Right lobe of liver (tissue), 6 donors: Measurements from ENCODE around the gene ZNF320. TPM values are rescaled to one million over a fixed set of nuclear protein-coding genes. Genes with fewer than 3 reads are reported as not detected.
"Not testable (repeated sequence)": the region's sequence is repeated elsewhere in the genome, so short reads cannot be mapped to it uniquely, and the experiment has no call there.

Experiments
- ATAC-seq, 4 donors: fragments of 200-7000 bp; cut with Tn5 transposase; one replicate each; pipeline ENCODE4 v1.9.1; 2020; ENCODE audit warnings: mild to moderate bottlenecking in 4 of 4, moderate library complexity in 4 of 4
- DNase-seq, 3 donors: peaks; one replicate each; pipeline ENCODE4 v3.0.0-alpha.2; 2020
- H3K27ac ChIP-seq, 3 donors: fragments of 200-600 bp; one replicate each; pipeline ENCODE4 v1.8.0; 2022
- H3K27me3 ChIP-seq, 2 donors: fragments of 200-600 bp; one replicate each; pipeline ENCODE4 v1.8.0; 2022
- H3K36me3 ChIP-seq, 4 donors: fragments of 200-600 bp; sonication (generic) in 1 of 4; one replicate each; pipeline versions ENCODE4 v1.5.1 to v1.8.0; 2017 to 2022; ENCODE audit warnings: control low read depth in 1 of 4
- H3K4me1 ChIP-seq, 4 donors: fragments of 200-600 bp; sonication (generic) in 1 of 4; one replicate each; pipeline versions ENCODE4 v1.5.1 to v1.8.0; 2017 to 2022; ENCODE audit warnings: control low read depth in 1 of 4
- H3K4me3 ChIP-seq, 3 donors: fragments of 200-600 bp; one replicate each; pipeline ENCODE4 v1.8.0; 2022
- H3K9me3 ChIP-seq, 4 donors: fragments of 200-600 bp; sonication (generic) in 1 of 4; one replicate each; pipeline versions ENCODE4 v1.5.1 to v1.8.0; 2017 to 2022; ENCODE audit warnings: control low read depth in 1 of 4
- POLR2A ChIP-seq: fragments of 450-650 bp; IDR thresholded peaks from one replicate; pipeline ENCODE4 v1.6.1; 2017; ENCODE audit warnings: antibody characterized with exemption, mild to moderate bottlenecking
- WGBS: methylation state at CpG from one replicate; pipeline ENCODE4 v1.1.6; 2018; ENCODE audit warnings: low coverage, low lambda C conversion rate; ENCODE audit not compliant: insufficient coverage; ENCODE audit errors: missing lambda C conversion rate; 5-methylcytosine and 5-hydroxymethylcytosine counted together
- intact Hi-C, 2 donors: fragments of 100-400 bp; cut with DNase I; formaldehyde crosslinking; loops; one replicate each; pipeline versions ENCODE4 v1.11.2 to v1.14.1; 2022
- total RNA-seq, 6 experiments: library from RNA; depleted of rRNA in 2 of 6; stranded (reverse); fragments of >200 nt in 2 of 6; fragmentation: NEBNext Ultra II Directional in 3 of 6; extraction: Animal tissue kit (Norgen Biotek cat#: 25700) in 3 of 6; gene quantifications; one replicate each; pipeline versions ENCODE4 v1.1.0 to v1.2.4, GENCODE V29; 2016 to 2023
- TF ChIP-seq, protein P1 (sequence below), 4 donors: fragments of 200-600 bp in 3 of 4; fragments of 450-650 bp in 1 of 4; IDR thresholded peaks; one replicate each; pipeline versions ENCODE4 v1.5.1 to v1.8.0; 2016 to 2022; ENCODE audit warnings: antibody characterized with exemption in 4 of 4, mild to moderate bottlenecking in 2 of 4
- donor health status: DM: no; HTN: yes; CAD: no.
- donor health status: DM: no; HTN: no; CAD: no.
- donor health status: DM: no; HTN: no; CAD: no.
- donor health status: DM: no; HTN: yes; CAD: no.
- donor health status: DM: no; HTN: yes; CAD: no.

Gene ZNF320
- total RNA-seq, 6 experiments from 2014 or later: 0.68 to 5.0 (median 1.1) TPM; not detected in 1

DNA sequence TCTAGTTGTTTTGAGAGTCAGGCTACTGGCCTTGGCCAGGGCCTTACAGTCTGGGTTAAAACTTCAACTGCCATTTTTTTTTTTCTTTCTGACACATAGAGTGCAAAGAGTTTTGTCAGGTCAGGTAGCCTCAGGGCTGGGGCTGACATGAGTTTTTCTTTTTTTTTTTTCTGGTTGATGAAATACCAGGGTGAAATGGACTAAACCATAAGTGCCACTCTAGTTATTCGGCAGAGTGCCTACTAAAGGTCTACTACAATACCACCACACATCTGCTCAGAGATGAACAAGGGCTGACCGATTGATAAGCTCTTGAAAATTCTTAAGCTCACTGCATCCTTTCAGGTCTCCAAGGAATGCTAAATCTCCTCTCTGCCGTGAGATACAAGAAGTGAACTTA, 4.4 kb upstream of the ZNF320 start:
- Histone ChIP-seq H3K36me3 (no peaks in the 10 kb centered on the region), H3K27me3 (no peaks in the 10 kb centered on the region), H3K4me1 (no peaks in the 10 kb centered on the region), H3K4me3 (no peak overlapping the region), H3K9me3 (peaks cover 0 to 6% (median 0%) of the 10 kb centered on the region in 4 donors), H3K27ac (no peak overlapping the region)
- DNase-seq (no peak), ATAC-seq (no peak)
- intact Hi-C loops: no loop called here
- 56% methylated on average over 3 of the region's 3 CpGs for WGBS
- TF ChIP-seq POLR2A: no peak
- TF ChIP-seq, protein P1, sequence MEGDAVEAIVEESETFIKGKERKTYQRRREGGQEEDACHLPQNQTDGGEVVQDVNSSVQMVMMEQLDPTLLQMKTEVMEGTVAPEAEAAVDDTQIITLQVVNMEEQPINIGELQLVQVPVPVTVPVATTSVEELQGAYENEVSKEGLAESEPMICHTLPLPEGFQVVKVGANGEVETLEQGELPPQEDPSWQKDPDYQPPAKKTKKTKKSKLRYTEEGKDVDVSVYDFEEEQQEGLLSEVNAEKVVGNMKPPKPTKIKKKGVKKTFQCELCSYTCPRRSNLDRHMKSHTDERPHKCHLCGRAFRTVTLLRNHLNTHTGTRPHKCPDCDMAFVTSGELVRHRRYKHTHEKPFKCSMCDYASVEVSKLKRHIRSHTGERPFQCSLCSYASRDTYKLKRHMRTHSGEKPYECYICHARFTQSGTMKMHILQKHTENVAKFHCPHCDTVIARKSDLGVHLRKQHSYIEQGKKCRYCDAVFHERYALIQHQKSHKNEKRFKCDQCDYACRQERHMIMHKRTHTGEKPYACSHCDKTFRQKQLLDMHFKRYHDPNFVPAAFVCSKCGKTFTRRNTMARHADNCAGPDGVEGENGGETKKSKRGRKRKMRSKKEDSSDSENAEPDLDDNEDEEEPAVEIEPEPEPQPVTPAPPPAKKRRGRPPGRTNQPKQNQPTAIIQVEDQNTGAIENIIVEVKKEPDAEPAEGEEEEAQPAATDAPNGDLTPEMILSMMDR (IDR thresholded peaks at IDR 0.05): no peak

DNA sequence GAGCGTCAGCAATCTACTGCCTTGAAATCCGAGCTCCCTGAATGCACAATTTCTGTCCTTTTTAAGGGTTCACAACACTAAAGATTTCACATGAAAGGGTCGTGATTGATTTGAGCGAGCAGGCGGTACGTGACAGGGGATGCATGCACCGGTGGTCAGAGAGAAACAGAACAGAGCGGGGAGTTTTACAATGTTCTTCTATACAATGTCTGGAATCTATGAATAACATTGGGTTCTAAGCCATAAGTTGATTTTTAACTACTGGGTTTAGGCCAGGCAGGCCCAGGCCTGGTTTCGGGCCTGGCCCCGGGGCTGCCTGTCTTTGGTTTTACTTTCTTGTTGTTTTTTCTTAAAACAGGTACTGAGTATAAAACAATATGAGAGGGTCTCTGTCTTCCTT, 1.2 kb upstream of the ZNF320 start:
- intact Hi-C loops, H3K4me1 ChIP-seq, H3K36me3 ChIP-seq, ATAC-seq, H3K27me3 ChIP-seq, H3K9me3 ChIP-seq, DNase-seq, H3K27ac ChIP-seq, H3K4me3 ChIP-seq: not testable (repeated sequence)
- WGBS: 96% methylated on average over 10 of the region's 10 CpGs

DNA sequence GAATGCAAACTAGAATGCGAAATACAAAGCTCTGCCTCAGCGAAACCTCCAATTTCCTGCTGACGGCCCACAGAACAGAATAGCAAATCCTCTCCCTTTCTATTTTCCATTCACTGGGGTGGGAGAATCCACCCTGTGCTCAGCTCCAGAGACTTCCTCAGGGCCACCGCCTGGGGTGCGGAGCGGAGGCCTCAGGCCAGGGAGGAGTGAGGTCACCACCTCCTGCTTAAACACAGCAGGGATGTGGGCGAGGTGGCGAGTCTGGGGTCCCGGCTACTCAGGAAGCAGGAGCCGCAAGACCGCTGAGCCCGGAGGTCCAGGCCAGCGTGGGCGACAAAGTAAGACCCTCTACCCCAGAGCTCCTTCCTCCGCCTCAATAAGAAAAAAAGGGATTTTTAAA, 666 bp upstream of the ZNF320 start:
- DNase-seq: no peak
- H3K4me3 ChIP-seq: peak overlapping the region; percentile 48 to 66 (median 58)
- 74% methylated on average over 5 of the region's 15 CpGs for WGBS
- H3K9me3 ChIP-seq: no peaks in the 10 kb centered on the region
- H3K27ac ChIP-seq: peak overlapping the region in 1 of 3 donors; percentile 76
- TF ChIP-seq, protein P1 (IDR thresholded peaks at IDR 0.05): no peak
- TF ChIP-seq POLR2A: no peak
- H3K36me3 ChIP-seq: no peaks in the 10 kb centered on the region
- no peaks in the 10 kb centered on the region for H3K27me3 ChIP-seq
- ATAC-seq: no peak
- no peaks in the 10 kb centered on the region for H3K4me1 ChIP-seq
- intact Hi-C loops: no loop called here

DNA sequence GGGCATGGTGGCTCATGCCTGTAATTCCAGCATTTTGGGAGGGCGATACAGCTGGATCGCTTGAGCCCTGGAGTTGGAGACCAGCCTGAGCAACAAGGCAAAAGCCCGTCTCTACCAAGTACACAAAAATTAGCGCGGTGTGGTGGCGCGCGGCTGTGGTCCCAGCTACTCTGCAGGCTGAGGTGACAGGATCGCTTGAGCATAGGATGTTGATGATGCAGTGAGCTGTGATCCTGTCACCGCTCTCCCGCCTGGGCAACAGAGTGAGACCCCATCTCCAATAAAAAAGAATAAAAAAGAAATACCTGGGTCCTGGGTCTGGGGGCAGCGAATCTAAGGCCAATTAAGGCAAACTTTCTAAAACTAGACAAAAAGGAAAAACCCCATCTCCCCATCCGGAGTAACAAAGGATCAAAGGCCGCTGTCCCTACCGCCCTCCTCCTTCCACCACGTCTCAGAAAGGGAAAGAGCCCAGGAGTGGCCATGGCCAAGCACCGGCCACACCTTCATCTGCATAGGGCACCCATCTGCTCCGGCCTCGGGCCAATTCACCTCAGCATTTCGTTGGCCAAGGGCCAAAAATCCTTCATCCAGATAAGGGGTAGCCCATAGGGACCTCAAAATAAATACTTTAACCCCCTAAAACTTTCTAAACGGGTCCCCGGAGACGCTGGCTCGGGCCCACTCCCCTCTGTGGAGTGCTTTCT, 851 bp downstream of the ZNF320 start:
- no peak for TF ChIP-seq POLR2A
- TF ChIP-seq, protein P1 (IDR thresholded peaks at IDR 0.05): no peak
- intact Hi-C loops: no loop called here
- peak in 1 of 3 donors; percentile 20 for DNase-seq
- no peaks in the 10 kb centered on the region for H3K36me3 ChIP-seq
- no peaks in the 10 kb centered on the region for H3K4me1 ChIP-seq
- no peaks in the 10 kb centered on the region for H3K9me3 ChIP-seq
- WGBS: 49% methylated on average over 20 of the region's 24 CpGs
- ATAC-seq: peak in 3 of 4 donors; percentile 5 to 31 (median 24)
- H3K27me3 ChIP-seq: no peaks in the 10 kb centered on the region
- peak overlapping the region in 2 of 3 donors; percentile 56 to 62 for H3K27ac ChIP-seq
- peak overlapping the region; percentile 48 to 66 (median 58) for H3K4me3 ChIP-seq

DNA sequence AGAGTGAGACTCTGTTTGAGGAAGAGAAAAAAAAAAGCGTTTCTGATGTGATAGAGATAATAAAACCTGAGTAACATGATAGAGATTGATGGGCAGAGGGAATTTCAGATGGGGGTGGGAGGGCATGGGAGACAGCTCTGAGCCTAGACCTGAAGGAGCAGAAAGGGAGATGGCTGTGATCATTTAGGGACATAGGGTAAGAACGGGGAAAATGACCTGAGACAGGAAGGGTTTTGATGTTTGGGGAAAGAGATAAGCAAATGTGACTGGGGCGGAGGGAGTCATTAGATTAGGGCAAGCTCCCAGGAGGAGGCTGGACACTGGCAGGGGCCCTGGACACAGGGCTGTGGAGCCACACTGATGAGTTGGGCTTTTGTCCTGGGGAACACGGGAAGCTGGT, 6.1 kb downstream of the ZNF320 start:
- H3K9me3 ChIP-seq: no peaks in the 10 kb centered on the region
- WGBS: 22% methylated on average over 3 of the region's 4 CpGs
- no peaks in the 10 kb centered on the region for H3K4me1 ChIP-seq
- TF ChIP-seq POLR2A: no peak
- TF ChIP-seq, protein P1 (IDR thresholded peaks at IDR 0.05): no peak
- no peak overlapping the region for H3K4me3 ChIP-seq
- peaks cover 0 to 4% (median 0%) of the 10 kb centered on the region in 4 donors for H3K36me3 ChIP-seq
- no peak overlapping the region for H3K27ac ChIP-seq
- DNase-seq: no peak
- no peaks in the 10 kb centered on the region for H3K27me3 ChIP-seq
- intact Hi-C loops: no loop called here
- no peak for ATAC-seq
